Measurements from ENCODE around the gene CMTM7.

CMTM7 gene

GRCh38 chr3:32414522-32415202 lies 23.0 kb downstream of the CMTM7 start:
- DNase-seq (ENCODE audit: low read depth), result no peak

DNA sequence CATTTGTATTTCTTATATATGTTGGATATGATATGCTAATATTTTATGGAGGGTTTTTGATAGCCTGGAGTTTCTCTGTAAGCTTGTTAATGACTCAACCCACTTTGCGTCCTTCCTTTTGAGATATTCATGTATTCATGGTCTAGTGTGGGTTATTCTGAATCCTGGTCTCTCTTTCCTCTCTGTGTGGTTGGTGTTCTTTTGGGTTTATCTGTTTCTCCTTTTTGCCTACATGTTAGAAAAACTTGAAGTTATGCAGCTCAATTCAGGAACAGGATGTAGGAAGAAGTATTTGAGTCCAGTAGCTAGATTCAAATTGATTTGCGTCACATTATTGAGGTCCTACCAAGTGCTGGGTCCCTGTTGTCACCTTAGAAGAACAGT lies 28.1 kb downstream of the CMTM7 start:
- no peak for DNase-seq (ENCODE audit: low read depth)

GRCh38 chr3:32420126-32421038 lies 28.7 kb downstream of the CMTM7 start:
- no peak for DNase-seq (ENCODE audit: low read depth)

- DNase-seq (ENCODE audit: low read depth), result no peak
Observed at GRCh38 chr3:32421185-32421584, 29.5 kb downstream of the CMTM7 start.

DNA sequence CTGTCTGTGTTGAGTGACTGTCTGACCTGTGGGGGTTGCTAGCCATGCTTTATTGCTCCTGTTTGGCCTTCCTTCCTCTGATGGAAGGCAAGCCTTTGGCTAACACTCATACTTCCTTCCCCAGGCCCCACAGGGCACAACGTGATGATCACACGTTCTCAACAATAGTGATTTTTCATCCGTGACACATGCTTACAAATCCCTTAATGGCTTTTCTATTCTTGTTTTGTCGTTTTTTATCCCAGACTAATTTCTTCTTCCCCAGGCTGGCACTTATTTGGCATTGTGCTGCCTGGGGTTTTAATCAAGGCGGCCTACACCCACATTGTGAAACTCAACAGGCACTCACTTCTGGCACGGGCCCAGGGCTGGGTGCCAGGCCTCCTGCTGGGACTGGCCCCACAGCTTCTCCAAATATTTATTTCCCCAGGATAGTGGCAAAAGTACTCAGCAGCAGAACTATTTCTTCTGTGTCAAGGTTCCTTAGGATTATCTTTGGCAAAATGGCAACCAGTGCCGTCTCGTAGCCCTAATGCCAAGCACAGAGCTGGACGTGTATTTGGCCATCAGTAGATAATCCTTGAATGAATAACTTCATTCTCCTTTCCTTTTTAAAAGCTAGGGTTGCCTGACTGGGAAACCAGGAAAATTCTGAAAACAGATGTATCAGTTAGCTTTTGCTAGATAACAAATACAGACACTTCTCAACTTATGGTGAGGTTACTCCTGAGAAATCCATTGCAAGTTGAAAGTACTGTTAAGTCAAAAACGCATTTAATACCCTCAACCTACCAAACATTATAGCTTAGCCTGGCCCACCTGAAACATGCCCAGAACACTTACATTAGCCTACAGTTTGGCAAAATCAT lies 30.6 kb downstream of the CMTM7 start:
- no peak for DNase-seq (ENCODE audit: low read depth)

- DNase-seq (ENCODE audit: low read depth), result no peak
Observed at GRCh38 chr3:32422943-32423342, 31.3 kb downstream of the CMTM7 start.

DNA sequence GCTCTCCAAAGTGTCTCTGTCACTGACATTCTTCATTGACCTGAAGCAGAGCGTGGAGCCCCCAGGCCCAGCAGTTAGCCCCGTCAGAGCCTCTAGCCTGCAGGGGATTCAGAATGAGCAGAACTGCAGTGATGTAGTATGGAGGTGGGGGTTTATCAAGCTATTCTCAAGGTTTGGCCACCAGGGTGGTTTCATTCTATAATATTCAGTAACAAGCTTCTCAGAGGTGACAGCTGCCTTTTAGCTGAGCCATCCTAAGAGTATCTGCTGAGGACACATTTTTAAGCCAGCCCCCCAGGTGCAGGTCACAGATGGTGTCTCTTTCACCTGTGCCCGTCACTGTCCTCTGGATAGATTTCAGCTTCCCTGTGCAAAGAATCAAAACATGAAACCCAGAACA lies 31.9 kb downstream of the CMTM7 start:
- no peak for DNase-seq (ENCODE audit: low read depth)

DNA sequence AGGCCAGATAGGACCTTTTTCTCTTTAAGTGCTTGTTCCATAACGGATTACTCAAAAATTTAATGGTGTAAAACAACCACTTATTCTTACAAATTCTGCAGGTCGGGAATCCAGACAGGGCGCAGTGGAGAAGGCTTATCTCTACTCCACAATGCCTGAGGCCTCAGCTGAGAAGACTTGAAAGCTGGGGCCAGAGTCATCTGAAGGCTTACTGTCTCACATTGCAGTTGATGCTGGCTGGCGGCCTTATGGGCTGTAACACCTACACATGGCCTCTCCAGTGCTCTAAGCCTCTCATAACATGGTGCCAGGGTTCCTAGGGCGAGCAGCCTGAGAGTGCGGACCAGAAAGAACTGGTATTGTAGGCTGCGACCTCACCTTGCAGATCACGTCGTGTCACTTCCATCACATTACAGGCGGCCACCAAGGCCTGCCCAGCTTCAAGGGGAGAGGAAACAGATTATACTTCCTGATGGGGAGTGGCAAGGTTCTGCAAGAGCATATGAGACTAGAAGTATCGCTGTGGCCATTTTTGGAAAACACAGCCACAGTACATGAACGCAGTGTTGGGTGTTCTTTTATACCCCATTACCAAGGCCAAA lies 32.4 kb downstream of the CMTM7 start:
- no peak for DNase-seq (ENCODE audit: low read depth)

DNA sequence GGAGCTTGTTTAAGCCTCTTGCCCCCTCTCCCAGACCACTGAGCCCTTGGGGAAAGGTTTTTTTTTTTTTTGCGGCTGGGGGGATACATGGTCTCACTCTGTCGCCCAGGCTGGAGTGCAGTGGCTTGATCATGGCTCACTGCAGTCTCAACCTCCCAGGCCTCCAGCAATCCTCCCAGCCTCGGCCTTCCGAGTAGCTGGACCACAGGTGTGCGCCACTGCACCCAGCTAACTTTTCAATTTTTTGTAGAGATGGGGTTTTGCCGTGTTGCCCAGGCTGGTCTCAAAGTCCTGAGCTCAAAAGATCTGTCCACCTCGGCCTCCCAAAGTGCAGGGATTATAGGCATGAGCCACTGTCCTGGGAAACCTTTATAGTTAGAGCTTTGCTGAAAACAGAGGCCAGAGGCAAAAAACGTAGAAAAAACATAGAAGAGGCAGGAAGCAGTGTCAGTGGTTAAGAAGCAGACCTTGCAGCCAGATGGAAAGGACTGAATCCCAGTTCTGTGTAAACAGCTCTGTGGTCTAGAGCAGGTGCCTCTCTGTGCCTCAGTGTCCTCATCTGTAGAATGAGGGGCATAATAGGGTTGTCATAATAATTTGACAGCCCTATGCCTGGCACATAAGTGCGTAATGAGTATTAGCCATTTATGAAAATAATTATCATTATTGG lies 33.1 kb downstream of the CMTM7 start:
- no peak for DNase-seq (ENCODE audit: low read depth)

GRCh38 chr3:32428092-32429068 lies 36.7 kb downstream of the CMTM7 start:
- DNase-seq (ENCODE audit: low read depth), result no peak

DNA sequence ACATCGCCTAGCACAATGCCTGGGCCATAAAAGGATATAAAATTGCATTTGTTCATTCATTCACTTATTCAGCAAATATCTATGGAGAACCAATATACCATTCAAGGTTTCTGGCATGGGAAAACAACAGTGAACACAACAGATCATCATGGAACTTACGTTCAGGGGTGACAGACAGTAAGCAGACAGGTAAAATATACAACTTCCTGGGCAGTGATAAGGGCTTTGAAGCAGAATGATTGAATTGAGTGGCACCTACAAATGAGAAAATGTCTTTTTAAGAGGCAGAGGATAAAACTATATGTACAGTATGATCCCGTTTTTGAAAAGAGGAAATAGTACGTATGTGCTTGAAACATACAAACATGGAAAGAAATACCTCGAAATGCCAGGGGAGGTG lies 39.2 kb downstream of the CMTM7 start:
- DNase-seq (ENCODE audit: low read depth), result no peak

- no peak for DNase-seq (ENCODE audit: low read depth)
Observed at GRCh38 chr3:32431481-32431880, 39.8 kb downstream of the CMTM7 start.

- no peak for DNase-seq (ENCODE audit: low read depth)
Observed at GRCh38 chr3:32432045-32432710, 40.5 kb downstream of the CMTM7 start.

DNA sequence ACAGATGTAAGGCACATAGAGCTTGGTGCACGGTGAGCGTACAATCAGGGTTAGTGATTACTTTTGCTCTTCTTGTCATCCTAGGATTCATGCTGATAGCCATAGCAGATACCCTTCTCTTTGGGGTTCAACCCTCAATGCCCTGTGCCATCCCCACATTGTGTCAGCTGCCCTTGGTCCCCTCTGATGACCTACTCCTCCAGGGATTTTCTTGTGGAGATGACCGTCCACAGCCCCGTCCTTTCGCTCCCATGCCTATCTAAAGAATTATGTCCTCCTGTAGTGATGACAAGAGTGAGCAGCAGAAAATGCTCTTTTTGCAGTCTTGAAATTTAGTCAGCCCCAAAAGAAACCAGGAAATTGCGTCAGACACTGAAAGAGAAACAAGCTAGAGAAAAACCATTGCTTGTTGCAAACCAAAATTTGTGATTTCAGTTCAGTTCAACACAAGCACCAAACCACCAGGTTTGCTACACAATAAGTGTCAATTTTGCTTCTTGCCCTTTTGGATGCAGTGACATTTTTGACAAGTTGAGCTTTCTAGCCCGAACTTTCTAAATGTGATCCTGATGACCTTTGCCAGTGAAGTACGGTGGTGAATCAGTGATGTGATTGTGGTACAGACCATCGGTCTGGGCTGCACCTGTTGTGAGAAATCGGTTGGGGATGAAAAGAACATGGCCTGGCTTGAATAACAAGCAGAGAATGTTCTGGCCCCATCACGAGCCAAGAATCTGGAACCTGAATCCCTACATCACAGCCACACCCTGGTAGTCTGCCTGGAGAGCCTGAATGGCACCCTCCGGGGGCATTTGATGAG lies 41.3 kb downstream of the CMTM7 start:
- no peak for DNase-seq (ENCODE audit: low read depth)

GRCh38 chr3:32434206-32434605 lies 42.6 kb downstream of the CMTM7 start:
- no peak for DNase-seq (ENCODE audit: low read depth)

DNA sequence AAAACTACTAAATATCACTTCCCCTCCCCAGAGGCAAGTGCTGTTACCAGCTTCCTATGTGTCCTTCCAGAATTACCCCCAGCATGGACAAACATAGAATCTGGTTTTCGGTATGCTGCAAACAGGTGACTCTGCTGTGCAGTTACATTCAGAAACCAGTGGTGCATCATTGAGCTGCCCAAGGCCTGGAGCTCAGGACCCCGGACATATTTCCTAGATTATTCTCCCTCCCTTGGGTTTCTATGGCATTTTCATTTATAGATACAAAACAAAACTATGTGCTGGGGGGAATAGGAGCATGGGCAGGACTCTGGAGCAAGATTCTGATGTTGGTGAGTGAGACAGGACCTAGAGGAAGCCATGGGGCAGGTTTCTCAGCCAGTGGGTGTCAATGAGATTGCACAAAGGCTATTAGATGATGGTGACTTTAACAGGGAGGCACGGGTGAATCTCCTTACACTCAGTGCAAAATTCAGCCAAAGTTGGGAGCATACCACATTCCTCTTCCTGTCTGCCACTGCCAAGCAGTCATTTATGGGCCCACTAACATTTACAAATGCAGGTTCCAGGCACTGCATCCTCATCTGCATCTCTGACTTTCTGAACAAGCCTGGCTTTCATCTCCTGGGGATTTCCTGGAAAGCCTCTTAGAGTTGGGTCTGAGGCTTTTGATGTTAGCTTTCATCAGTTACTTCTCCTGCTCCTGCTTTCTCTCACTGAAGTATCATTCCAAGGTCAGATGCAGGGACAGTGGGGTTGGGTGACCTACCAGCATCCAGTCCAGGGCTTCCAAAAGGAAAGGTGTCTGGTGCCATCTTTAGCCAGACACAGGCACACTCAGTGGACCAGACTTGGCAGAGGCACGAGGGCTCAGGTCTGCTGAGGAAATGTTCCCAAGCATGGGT lies 44.5 kb downstream of the CMTM7 start:
- no peak for DNase-seq (ENCODE audit: low read depth)

- no peak for DNase-seq (ENCODE audit: low read depth)
Observed at GRCh38 chr3:32436816-32437189, 45.1 kb downstream of the CMTM7 start.

DNA sequence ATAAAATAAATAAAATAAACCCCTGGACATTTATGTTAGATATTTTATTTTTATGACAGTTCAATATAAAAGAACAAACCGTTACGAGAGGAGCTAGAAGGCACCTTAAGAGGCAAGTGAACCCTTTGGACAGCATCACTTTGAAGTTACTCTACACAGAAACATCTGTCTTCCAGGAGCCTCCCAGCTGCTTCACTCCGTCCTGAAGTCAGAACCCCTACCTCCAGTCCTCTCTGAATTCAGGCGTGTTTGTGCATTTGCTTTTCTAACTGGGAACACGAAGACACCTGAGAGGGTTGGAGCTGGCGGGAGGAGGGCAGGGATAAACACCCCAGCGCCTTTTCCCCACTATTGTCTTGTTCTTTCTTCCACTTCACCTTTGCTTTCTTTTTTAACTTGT lies 46.2 kb downstream of the CMTM7 start:
- no peak for DNase-seq (ENCODE audit: low read depth)
